ENCODE measurements around the gene CNKSR1.
"Not testable (repeated sequence)": the region's sequence is repeated elsewhere in the genome, so short reads cannot be mapped to it uniquely, and the experiment has no call there.

The CNKSR1 gene

GRCh38 chr1:26188477-26188876, 11.2 kb downstream of the CNKSR1 start:
- DNase-seq = no peak

- no peak for DNase-seq
Observed at GRCh38 chr1:26189331-26189730, 12.0 kb downstream of the CNKSR1 start.

- no peak for DNase-seq
Observed at GRCh38 chr1:26189751-26190275, 12.5 kb downstream of the CNKSR1 start.

GRCh38 chr1:26190373-26190987, 13.2 kb downstream of the CNKSR1 start, which contains the start of gene CATSPER4:
Gene CATSPER4, plus strand, starts transcription at chr1:26190602. Its CDS starts 26 bp downstream, at chr1:26190628.
- no peak for DNase-seq

GRCh38 chr1:26191739-26192138, 14.4 kb downstream of the CNKSR1 start:
- no peak for DNase-seq

DNA sequence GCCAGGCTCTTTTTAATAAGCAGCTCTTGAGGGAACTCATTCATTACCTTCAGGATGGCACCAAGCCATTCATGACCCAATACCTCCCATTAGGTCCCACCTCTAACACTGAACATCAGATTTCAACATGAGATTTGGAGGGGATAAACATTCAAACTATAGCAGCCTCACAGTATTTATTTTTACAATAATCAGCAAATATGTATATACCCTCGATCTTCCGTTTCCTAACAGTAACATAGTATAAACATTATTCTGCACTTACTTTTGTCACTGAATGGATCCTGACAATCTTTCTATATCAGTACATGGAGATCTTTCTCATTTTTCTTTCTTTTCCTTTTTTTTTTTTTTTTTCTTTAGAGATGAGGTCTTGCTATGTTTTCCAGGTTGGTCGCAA, 18.5 kb downstream of the CNKSR1 start:
- DNase-seq = no peak

DNA sequence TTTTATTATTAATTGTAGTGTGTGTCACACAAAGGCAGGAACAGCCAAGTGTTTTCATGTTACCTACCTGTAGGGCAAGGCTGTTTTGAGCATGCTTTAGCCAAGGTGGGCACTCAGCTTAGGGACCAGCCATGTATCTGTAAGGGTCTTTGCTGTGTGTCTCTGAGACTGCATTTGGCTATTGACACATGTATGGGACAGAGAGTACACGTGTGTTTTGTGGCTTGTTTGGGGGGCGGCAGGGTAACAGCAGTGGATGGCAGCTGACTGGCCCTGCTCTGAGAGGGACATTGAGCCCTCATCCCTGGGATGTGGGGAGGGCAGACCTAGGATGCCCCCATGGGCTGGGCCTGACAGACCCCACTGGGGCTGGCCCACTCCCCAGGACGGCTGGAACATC, 20.0 kb downstream of the CNKSR1 start:
- no peak for DNase-seq

DNA sequence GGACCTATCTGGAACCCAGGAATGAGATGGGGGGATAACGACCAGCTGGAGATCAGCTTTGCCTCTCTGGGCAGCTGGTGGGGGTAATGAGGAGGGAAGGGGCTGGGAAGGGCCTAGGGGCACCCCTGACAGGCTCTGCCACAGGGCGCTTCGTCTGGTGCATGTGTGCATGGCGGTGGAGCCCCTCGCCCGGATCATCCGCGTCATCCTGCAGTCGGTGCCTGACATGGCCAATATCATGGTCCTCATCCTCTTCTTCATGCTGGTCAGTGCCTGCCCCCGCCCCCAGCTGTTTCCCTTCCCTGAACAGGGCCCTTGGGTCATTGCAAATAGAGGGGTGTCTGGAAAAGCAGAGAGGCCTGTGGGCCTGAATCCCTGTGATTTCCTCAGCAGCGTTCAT, 20.5 kb downstream of the CNKSR1 start:
- DNase-seq = no peak

- no peak for DNase-seq
Observed at GRCh38 chr1:26200413-26200812, 23.1 kb downstream of the CNKSR1 start.

GRCh38 chr1:26203642-26204318, 26.5 kb downstream of the CNKSR1 start:
- DNase-seq = no peak

- DNase-seq = no peak
Observed at GRCh38 chr1:26210147-26210870, 33.0 kb downstream of the CNKSR1 start.

- no peak for DNase-seq
Observed at GRCh38 chr1:26212726-26213125, 35.4 kb downstream of the CNKSR1 start.

- no peak for DNase-seq
Observed at GRCh38 chr1:26213335-26213905, 36.1 kb downstream of the CNKSR1 start.

DNA sequence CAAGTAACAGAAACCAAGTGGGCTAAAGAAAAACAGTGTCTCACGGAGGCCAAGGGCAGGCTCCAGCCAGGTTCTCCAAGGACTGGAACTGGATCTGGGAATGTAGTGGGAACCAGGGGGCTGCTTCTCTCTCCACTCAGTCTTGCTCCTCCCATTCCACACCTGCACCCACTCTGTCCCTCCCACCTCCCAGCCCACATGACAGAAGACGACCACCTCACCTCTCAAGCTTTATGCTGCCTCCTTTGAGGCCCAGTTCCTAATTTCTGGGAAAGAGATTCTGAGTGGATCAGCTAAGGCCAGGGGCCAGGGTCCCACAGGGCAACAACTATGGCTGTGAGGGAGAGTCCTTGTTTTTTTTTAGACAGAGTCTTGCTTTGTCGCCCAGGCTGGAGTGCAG, 38.0 kb downstream of the CNKSR1 start:
- DNase-seq = no peak

DNA sequence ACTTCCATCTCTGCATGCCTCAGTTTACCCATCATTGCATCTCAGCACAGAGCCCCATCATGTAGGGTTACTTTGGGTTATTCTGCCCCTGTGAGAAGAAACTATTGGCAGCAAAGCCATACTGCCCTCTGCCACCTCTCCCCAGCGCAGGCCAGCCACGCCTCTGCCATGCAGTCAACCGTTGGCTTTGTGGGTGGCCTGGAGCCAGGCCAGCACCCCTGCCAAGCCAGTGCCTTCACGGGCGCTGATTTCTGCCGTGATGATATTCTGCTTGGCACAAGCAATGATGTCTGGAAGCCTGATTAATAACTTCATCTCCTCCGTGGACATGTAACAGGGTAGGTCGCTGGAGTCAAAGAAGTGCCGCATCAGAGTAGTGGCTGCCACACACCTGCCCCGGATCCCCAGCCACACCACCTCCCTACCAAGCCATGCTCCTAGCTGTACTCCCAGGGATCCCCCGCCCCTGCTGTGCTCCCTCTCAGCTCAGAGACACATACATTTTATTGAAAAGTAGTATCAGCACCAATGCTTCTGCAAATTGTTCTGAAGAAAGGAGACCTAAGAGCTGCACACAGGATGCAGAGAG, 41.7 kb downstream of the CNKSR1 start:
- no peak for DNase-seq

DNA sequence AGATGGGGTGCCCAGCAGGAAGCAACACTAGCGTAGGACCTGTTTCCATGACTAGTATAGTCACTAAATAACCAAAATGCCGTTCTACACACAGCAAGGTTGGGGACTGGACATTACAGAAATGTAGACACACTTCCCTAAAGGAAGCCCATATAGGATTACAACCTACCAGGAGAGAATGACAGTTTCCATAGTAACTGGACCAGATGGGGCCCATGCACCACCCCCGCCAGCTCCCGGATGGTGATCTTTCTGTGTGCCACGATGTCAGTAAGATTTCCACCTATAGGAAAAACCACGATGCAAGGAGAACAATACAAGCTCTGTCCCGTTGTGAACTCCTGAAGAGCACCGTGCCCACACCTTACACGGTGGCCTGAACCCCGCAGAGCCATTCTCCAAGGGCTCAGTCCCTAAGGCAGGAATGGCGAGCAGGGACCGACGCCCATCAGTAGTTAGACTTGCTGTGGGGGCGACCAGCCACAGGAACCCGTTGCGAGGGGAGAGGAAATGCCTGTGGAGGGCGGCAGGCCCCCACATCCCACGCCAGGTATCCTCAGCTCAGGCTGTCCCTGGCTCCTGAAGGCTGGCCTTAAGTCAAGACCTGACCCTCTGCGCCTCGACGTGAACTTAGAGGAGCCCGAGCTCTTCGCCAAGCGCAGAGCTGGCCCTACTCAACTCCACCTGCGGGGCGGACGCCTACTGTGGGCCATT, 43.1 kb downstream of the CNKSR1 start:
- no peak for DNase-seq

GRCh38 chr1:26221094-26221493, 43.8 kb downstream of the CNKSR1 start:
- DNase-seq = no peak

GRCh38 chr1:26224606-26225005, 47.3 kb downstream of the CNKSR1 start:
- DNase-seq = no peak

GRCh38 chr1:26225033-26225831, 47.9 kb downstream of the CNKSR1 start:
- DNase-seq = no peak

GRCh38 chr1:26230682-26231081, 53.4 kb downstream of the CNKSR1 start:
- DNase-seq = not testable (repeated sequence)

- peak; percentile 91 for DNase-seq
Observed at GRCh38 chr1:26233903-26234643, 56.8 kb downstream of the CNKSR1 start, which contains the start of gene CEP85. Gene CEP85, plus strand, starts transcription at chr1:26234200. Its CDS starts 5,584 bp downstream, at chr1:26239784.

Measured in NCI-H1436 treated with DMSO at 0.1 percent for 48 hours (cell line).